T-helper 2 cell treated with Interferon-gamma antibody and Interleukin-4, amounts not matched to agents 5 μg/mL and 100 μg/mL, for 36 hours (primary cell): ENCODE results near the gene NAT10.
A peak's percentile ranks its signal among the peaks of the same experiment; 100 is the strongest.
"Not testable (repeated sequence)": the region's sequence is repeated elsewhere in the genome, so short reads cannot be mapped to it uniquely, and the experiment has no call there.

Source experiments
- DNase-seq: peaks from one replicate; pipeline ENCODE4 v3.0.0; 2021; ENCODE audit warnings: low spot score
- H3K27ac Mint-ChIP-seq: one replicate; pipeline ENCODE4 v1.8.0; 2021; ENCODE audit warnings: mild to moderate bottlenecking, mixed read lengths
- H3K27me3 Mint-ChIP-seq: one replicate; pipeline ENCODE4 v1.8.0; 2021; ENCODE audit warnings: low read depth, mixed read lengths
- H3K36me3 Mint-ChIP-seq: one replicate; pipeline ENCODE4 v1.8.0; 2021; ENCODE audit warnings: low read depth, mixed read lengths
- H3K4me1 Mint-ChIP-seq: one replicate; pipeline ENCODE4 v1.8.0; 2021; ENCODE audit warnings: low read depth, mixed read lengths
- H3K4me3 Mint-ChIP-seq: one replicate; pipeline ENCODE4 v1.8.0; 2022; ENCODE audit warnings: mild to moderate bottlenecking, moderate library complexity, mixed read lengths
- H3K9me3 Mint-ChIP-seq: one replicate; pipeline ENCODE4 v1.8.0; 2021; ENCODE audit warnings: mixed read lengths

NAT10 gene

DNA sequence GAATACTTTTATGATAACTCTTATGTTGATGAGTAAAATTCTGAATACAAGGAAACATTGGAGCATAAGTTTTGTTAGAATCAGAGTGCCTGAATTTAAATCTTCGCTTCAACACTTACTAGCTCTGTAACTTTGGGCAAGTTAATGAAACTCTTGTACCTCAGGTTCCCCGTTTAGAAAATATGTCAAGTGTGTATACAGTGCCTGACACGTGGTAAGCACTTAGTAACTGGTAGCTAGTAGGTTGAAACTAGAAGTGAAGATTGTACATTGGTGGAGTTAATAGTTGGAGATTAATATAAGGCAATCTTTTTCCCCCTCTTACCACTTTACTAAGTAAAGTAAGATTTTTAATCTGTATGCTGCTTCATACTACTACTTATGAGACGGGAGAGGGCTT is 24.8 kb upstream of the NAT10 start:
- H3K4me1 Mint-ChIP-seq, result peaks cover 12% of the 10 kb centered on the region
- no peak for DNase-seq
- H3K36me3 Mint-ChIP-seq, result peaks cover 68% of the 10 kb centered on the region
- no peaks in the 10 kb centered on the region for H3K9me3 Mint-ChIP-seq
- H3K4me3 Mint-ChIP-seq, result no peak overlapping the region
- H3K27ac Mint-ChIP-seq, result no peak overlapping the region
- no peaks in the 10 kb centered on the region for H3K27me3 Mint-ChIP-seq

- peak overlapping the region; percentile 46 for H3K27ac Mint-ChIP-seq
- H3K36me3 Mint-ChIP-seq, result peaks cover 69% of the 10 kb centered on the region
- no peak overlapping the region for H3K4me3 Mint-ChIP-seq
- H3K9me3 Mint-ChIP-seq, result no peaks in the 10 kb centered on the region
- DNase-seq, result no peak
- peaks cover 24% of the 10 kb centered on the region for H3K4me1 Mint-ChIP-seq
- no peaks in the 10 kb centered on the region for H3K27me3 Mint-ChIP-seq
Observed at GRCh38 chr11:34084637-34085036, 20.8 kb upstream of the NAT10 start.

DNA sequence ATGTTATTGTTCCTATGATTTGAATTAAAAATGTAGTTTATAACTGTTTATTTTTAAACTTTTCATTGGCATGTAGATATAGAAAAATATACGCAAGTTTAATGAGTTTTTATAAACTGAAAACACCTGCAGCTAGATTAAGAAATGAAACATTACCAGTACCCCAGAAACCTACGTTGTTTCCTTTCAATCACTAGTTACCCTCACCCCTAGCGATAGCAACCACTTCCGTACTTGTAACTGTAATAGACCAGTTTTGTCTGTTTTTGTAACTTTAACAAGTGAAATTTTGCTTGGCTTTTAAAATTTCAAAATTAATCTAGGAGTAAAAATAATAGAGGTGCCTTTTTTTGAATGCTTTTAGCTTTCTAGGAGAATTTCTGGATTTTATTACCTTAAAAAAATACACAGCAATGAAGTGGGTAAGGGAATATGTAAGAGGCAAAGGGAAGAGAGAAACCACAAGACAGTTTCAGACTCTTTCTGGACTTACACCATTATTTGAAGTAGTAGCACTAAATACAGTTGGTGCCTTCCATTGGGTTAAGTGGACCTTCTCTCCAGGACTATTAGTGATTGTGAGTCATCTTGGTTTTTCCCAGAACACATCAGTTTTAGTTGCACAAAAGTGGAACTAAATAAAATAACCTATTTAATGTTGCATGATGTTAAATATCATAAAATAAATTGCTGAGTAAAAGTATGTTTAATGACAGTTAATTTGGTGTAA is 18.7 kb upstream of the NAT10 start:
- no peaks in the 10 kb centered on the region for H3K9me3 Mint-ChIP-seq
- no peak for DNase-seq
- peak overlapping the region; percentile 46 for H3K4me3 Mint-ChIP-seq
- H3K27ac Mint-ChIP-seq, result peak overlapping the region; percentile 80
- H3K36me3 Mint-ChIP-seq, result peaks cover 73% of the 10 kb centered on the region
- H3K27me3 Mint-ChIP-seq, result no peaks in the 10 kb centered on the region
- peaks cover 25% of the 10 kb centered on the region for H3K4me1 Mint-ChIP-seq

GRCh38 chr11:34091825-34092224 is 13.6 kb upstream of the NAT10 start:
- no peak overlapping the region for H3K27ac Mint-ChIP-seq
- no peak overlapping the region for H3K4me3 Mint-ChIP-seq
- peaks cover 9% of the 10 kb centered on the region for H3K4me1 Mint-ChIP-seq
- DNase-seq, result no peak
- H3K27me3 Mint-ChIP-seq, result no peaks in the 10 kb centered on the region
- H3K36me3 Mint-ChIP-seq, result peaks cover 60% of the 10 kb centered on the region
- H3K9me3 Mint-ChIP-seq, result no peaks in the 10 kb centered on the region

DNA sequence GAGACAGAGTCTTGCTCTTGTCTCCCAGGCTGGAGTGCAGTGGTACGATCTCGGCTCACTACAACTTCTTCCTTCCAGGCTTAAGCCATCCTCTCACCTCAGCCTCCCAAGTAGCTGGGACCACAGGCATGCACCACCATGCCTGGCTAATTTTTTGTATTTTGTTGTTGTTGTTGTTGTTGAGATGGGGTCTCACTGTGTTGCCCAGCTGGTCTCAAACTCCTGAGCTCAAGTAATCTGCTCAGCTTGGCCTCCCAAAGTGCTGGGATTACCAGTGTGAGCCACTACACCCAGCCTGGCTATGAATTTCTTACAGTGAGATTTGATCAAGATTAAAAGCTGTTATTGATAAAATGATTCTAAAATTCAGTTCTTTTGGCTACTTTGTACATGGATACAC is 10.5 kb upstream of the NAT10 start:
- not testable (repeated sequence) for H3K27ac Mint-ChIP-seq, H3K4me3 Mint-ChIP-seq, DNase-seq, H3K4me1 Mint-ChIP-seq, H3K27me3 Mint-ChIP-seq, H3K9me3 Mint-ChIP-seq
- H3K36me3 Mint-ChIP-seq, result peaks cover 68% of the 10 kb centered on the region

DNA sequence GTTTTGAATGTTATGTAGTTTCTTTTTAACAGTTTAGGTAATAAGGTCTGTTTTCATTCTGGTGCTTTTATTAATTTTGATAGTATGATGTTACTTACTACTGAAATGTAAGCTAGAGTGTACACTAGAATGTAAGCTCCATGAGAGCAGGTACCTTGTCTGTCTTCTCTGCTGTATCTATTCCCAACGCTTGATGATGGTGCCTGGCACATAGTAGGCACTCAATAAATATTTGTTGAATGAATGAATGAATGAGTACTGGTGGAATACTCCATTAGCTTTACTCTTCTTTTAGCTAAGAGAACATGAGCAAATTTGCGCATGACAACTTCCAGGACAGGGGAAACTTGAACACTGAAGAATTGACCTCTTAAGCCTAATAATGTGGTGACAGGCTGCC is 6.6 kb upstream of the NAT10 start:
- peaks cover 50% of the 10 kb centered on the region for H3K36me3 Mint-ChIP-seq
- no peak overlapping the region for H3K27ac Mint-ChIP-seq
- peaks cover 6% of the 10 kb centered on the region for H3K4me1 Mint-ChIP-seq
- no peak for DNase-seq
- H3K27me3 Mint-ChIP-seq, result no peaks in the 10 kb centered on the region
- no peaks in the 10 kb centered on the region for H3K9me3 Mint-ChIP-seq
- no peak overlapping the region for H3K4me3 Mint-ChIP-seq

DNA sequence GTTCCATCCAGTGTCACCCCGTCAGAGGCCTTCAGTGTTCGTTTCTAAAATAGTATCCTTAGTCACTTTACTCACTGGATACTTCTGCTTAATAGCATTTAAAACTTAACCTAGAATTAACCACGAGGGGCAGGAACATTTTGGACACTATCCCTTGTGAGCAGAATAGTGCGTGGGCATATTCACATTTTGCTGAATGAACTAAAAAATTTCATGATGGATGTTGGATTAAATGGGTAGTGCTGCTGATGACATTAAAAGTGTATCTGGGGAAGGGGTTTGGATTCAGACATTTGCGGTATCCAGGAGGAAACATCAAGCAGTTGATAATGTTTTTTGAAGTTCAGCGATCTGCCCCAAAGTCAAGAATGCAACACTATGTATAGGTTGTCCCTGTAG is 750 bp upstream of the NAT10 start:
- peaks cover 2% of the 10 kb centered on the region for H3K27me3 Mint-ChIP-seq
- H3K27ac Mint-ChIP-seq, result peak overlapping the region; percentile 98
- no peak for DNase-seq
- H3K4me3 Mint-ChIP-seq, result peak overlapping the region; percentile 97
- H3K9me3 Mint-ChIP-seq, result no peaks in the 10 kb centered on the region
- H3K36me3 Mint-ChIP-seq, result peaks cover 35% of the 10 kb centered on the region
- H3K4me1 Mint-ChIP-seq, result peaks cover 48% of the 10 kb centered on the region

GRCh38 chr11:34105957-34106504 is 602 bp downstream of the NAT10 start:
- DNase-seq, result no peak
- H3K4me1 Mint-ChIP-seq, result peaks cover 48% of the 10 kb centered on the region
- H3K4me3 Mint-ChIP-seq, result peak overlapping the region; percentile 97
- H3K9me3 Mint-ChIP-seq, result no peaks in the 10 kb centered on the region
- peaks cover 30% of the 10 kb centered on the region for H3K36me3 Mint-ChIP-seq
- H3K27ac Mint-ChIP-seq, result peak overlapping the region; percentile 98
- H3K27me3 Mint-ChIP-seq, result peaks cover 2% of the 10 kb centered on the region

DNA sequence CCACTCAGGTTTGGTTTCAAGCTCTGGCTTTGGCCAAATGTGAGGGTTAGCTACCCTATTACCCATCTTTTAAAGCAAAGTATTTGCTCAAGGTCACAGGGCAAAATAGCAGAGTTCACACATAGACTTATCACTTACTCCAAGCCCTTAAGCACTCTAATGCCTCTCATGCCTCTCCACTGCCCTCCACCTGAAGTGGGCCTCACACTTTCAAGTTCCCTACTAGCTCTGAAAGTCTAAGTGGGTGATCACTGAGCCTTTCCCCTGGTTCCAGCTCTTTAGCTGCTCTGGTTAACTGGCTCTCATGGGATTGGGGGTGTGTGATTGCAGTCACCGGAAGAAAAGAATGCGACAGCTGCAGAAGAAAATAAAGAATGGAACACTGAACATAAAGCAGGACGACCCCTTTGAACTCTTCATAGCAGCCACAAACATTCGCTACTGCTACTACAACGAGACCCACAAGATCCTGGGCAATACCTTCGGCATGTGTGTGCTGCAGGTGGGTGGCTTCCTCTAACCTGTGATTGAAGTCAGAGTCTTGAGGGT is 6.4 kb downstream of the NAT10 start:
- Mint-ChIP-seq H3K36me3 (peaks cover 54% of the 10 kb centered on the region), H3K9me3 (no peaks in the 10 kb centered on the region), H3K4me3 (no peak overlapping the region), H3K27ac (no peak overlapping the region), H3K4me1 (peaks cover 19% of the 10 kb centered on the region), H3K27me3 (no peaks in the 10 kb centered on the region)
- no peak for DNase-seq

- Mint-ChIP-seq H3K36me3 (peaks cover 61% of the 10 kb centered on the region), H3K27ac (no peak overlapping the region), H3K27me3 (no peaks in the 10 kb centered on the region), H3K9me3 (no peaks in the 10 kb centered on the region), H3K4me1 (peaks cover 5% of the 10 kb centered on the region), H3K4me3 (no peak overlapping the region)
- DNase-seq, result no peak
Observed at GRCh38 chr11:34114014-34114413, 8.6 kb downstream of the NAT10 start.

GRCh38 chr11:34114471-34114870 is 9.0 kb downstream of the NAT10 start:
- no peaks in the 10 kb centered on the region for H3K27me3 Mint-ChIP-seq

DNA sequence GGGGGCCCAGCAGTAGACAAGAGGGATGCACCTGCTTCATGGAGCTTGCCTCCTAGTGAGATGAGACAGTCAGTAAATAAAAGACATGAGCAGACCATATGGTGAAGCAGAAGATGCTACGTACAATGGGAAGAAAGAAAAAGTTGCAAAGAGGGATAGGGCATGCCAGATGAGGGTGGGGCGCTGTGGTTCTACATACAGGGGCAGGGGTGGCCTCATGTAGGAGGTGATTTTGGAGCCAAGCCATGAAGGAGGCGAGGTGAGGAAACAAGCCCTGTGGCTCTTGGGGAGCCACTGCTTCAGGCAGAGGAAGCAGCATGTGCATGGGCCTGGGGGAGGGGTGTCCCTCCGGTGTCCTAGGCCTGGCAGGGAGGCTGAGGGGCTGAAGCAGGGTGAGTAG is 15.2 kb downstream of the NAT10 start:
- Mint-ChIP-seq H3K9me3 (no peaks in the 10 kb centered on the region), H3K4me1 (no peaks in the 10 kb centered on the region), H3K4me3 (no peak overlapping the region), H3K36me3 (peaks cover 54% of the 10 kb centered on the region), H3K27me3 (no peaks in the 10 kb centered on the region), H3K27ac (peak overlapping the region; percentile 32)
- DNase-seq, result no peak

More at GRCh38 chr11:34114471-34114870, 9.0 kb downstream of the NAT10 start:
- no peak overlapping the region for H3K4me3 Mint-ChIP-seq
- peaks cover 56% of the 10 kb centered on the region for H3K36me3 Mint-ChIP-seq
- H3K9me3 Mint-ChIP-seq, result no peaks in the 10 kb centered on the region
- H3K27ac Mint-ChIP-seq, result no peak overlapping the region
- peaks cover under 1% of the 10 kb centered on the region for H3K4me1 Mint-ChIP-seq
- DNase-seq, result no peak

DNA sequence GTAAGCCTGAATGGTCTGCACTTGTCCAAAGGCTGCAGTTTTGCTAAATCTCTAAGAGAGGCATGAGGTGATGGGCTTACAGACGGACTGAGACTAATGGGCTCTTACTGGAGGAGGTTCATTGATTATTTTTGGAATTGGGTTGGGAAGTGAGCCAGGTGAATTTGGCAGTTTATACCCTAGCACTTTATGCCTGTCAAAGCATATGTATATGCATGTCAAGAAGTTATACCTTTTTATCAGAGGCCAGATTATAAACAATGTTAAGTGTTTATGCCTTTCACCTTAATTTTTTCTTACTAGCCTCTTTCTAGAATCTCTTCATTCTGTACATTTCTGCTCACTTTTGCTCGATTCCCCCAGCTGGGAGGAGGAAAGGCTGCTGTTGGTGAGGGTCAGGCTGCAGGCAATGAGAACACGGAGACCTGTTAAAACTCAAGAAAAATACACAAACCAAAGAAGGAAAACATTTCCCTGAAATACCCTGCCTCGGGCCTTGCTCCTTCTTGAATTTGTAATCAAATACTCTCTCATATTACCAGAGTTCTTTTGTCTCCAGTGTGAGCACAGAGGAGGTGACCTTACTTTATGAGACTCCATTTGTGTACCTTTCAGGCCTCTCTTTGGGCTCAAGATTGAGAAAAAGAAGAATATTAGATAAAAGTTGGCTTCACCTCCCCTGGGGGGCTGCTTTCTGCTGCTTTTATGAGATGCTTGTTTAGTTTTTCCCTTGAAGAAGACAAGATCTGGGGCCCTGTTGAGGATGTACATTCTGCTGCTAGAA is 19.6 kb downstream of the NAT10 start:
- H3K27ac Mint-ChIP-seq, result no peak overlapping the region
- H3K27me3 Mint-ChIP-seq, result no peaks in the 10 kb centered on the region

More for the DNA sequence above, 19.6 kb downstream of the NAT10 start:
- no peaks in the 10 kb centered on the region for H3K9me3 Mint-ChIP-seq
- no peak for DNase-seq
- no peaks in the 10 kb centered on the region for H3K4me1 Mint-ChIP-seq
- peaks cover 56% of the 10 kb centered on the region for H3K36me3 Mint-ChIP-seq
- no peak overlapping the region for H3K4me3 Mint-ChIP-seq
